Smooth muscle cell (in vitro differentiated cells): ENCODE measurements around the gene GABPB2. TPM values are rescaled to one million over a fixed set of nuclear protein-coding genes. Genes with fewer than 3 reads are reported as not detected.

ENCODE experiments used
- DNase-seq: peaks from one replicate; lab custom pipeline; 2025; ENCODE audit not compliant: unreplicated experiment; lab: John Stamatoyannopoulos, UW
- H2AFZ ChIP-seq: fragments of 200-600 bp; sonication (generic); 2 replicates; pipeline ENCODE4 v1.6.0; 2016; ENCODE audit warnings: antibody characterized with exemption, low read depth, mild to moderate bottlenecking
- H3F3A ChIP-seq: fragments of 200-600 bp; sonication (generic); 2 replicates; pipeline ENCODE4 v1.6.0; 2017; ENCODE audit warnings: antibody characterized with exemption, low read depth
- H3K27ac ChIP-seq: fragments of 200-600 bp; sonication (generic); 2 replicates; pipeline ENCODE4 v1.5.1; 2016; ENCODE audit warnings: low read depth, mild to moderate bottlenecking
- H3K27me3 ChIP-seq: fragments of 200-600 bp; sonication (generic); 2 replicates; pipeline ENCODE4 v1.6.1; 2016; ENCODE audit warnings: low read depth, mild to moderate bottlenecking
- H3K36me3 ChIP-seq: fragments of 200-600 bp; sonication (generic); 2 replicates; pipeline ENCODE4 v1.5.1; 2016; ENCODE audit warnings: low read depth
- H3K4me1 ChIP-seq: fragments of 200-600 bp; sonication (generic); 2 replicates; pipeline ENCODE4 v1.5.1; 2016; ENCODE audit warnings: low read depth
- H3K4me2 ChIP-seq: fragments of 200-600 bp; sonication (generic); 2 replicates; pipeline ENCODE4 v1.6.0; 2016; ENCODE audit warnings: mild to moderate bottlenecking
- H3K4me3 ChIP-seq: fragments of 200-600 bp; sonication (generic); 2 replicates; pipeline ENCODE4 v1.5.1; 2016; ENCODE audit warnings: mild to moderate bottlenecking
- H3K79me2 ChIP-seq: fragments of 200-600 bp; sonication (generic); 2 replicates; pipeline ENCODE4 v1.6.0; 2016; ENCODE audit warnings: low read depth, mild to moderate bottlenecking
- H3K9ac ChIP-seq: fragments of 200-600 bp; sonication (generic); 2 replicates; pipeline ENCODE4 v1.6.0; 2016; ENCODE audit warnings: low read depth
- H3K9me3 ChIP-seq: fragments of 200-600 bp; sonication (generic); replicated peaks from 2 replicates; pipeline ENCODE4 v1.5.1; 2016; ENCODE audit warnings: low read depth
- H4K20me1 ChIP-seq: fragments of 200-600 bp; sonication (generic); 2 replicates; pipeline ENCODE4 v1.6.0; 2016; ENCODE audit warnings: low read depth
- WGBS: methylation state at CpG from one replicate; pipeline ENCODE4 v1.1.7; 2016; ENCODE audit warnings: low lambda C conversion rate; 5-methylcytosine and 5-hydroxymethylcytosine counted together
- polyA plus RNA-seq: library from polyadenylated mRNA; unstranded; fragments of >200 nt; fragmentation: Nextera tagmentation; extraction: Ambion mirVana; gene quantifications from 2 replicates; pipeline ENCODE4 v1.2.1, GENCODE V29; 2016
- total RNA-seq: library from RNA; depleted of rRNA; stranded (reverse); fragments of >200 nt; gene quantifications from 2 replicates; pipeline ENCODE4 v1.2.3, GENCODE V29; 2014
- TF ChIP-seq, protein P1 (sequence below): fragments of 200-600 bp; sonication (generic); IDR thresholded peaks from 2 replicates; pipeline ENCODE4 v1.5.1; 2017; ENCODE audit warnings: borderline replicate concordance, mild to moderate bottlenecking, antibody characterized with exemption; ENCODE audit not compliant: insufficient read depth, poor library complexity, severe bottlenecking

Gene GABPB2
- total and polyA plus RNA-seq, 2 experiments from 2014 or later = 1.3 to 3.6 TPM

DNA sequence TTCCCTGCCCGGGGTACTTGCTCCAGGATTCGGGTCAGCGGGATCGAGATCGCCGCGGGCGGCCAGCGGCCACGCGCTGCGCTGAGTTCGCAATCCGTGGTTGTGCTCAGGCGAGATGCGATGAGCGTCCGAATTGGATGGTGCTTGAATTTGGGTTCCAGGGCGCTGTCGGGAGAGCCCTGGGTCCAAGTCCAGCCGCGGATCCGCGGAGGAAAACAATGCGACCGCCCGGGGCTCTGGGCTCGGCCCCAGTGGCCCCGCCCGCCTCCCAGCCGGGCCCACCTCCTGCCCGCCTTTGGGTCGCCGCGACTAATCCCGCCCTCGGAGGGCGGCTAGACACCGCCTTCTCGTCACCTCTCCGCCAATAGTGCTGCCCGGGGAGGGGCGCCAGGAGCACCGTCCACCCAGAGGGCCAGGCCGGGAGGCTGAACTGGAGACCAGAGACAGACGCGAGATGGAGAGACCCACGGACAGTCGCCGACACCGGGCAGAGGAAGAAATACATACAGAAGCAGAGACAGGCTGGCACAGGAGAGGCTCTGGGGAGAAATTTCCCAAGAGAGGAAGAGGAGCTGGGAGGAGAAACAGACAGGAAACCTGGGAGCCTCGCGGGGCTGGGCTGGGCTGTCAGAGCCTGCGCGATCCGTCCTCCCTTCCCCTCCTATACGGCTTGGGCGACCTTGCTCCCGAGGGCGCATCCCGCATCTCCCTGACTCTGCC, 76.0 kb downstream of the GABPB2 start, which contains the start of gene SEMA6C:
TSS of gene SEMA6C (minus strand) at position 220 of the 720 bp plus-strand sequence. CDS start 4,010 bp downstream, outside the sequence.
- TF ChIP-seq, protein P1, sequence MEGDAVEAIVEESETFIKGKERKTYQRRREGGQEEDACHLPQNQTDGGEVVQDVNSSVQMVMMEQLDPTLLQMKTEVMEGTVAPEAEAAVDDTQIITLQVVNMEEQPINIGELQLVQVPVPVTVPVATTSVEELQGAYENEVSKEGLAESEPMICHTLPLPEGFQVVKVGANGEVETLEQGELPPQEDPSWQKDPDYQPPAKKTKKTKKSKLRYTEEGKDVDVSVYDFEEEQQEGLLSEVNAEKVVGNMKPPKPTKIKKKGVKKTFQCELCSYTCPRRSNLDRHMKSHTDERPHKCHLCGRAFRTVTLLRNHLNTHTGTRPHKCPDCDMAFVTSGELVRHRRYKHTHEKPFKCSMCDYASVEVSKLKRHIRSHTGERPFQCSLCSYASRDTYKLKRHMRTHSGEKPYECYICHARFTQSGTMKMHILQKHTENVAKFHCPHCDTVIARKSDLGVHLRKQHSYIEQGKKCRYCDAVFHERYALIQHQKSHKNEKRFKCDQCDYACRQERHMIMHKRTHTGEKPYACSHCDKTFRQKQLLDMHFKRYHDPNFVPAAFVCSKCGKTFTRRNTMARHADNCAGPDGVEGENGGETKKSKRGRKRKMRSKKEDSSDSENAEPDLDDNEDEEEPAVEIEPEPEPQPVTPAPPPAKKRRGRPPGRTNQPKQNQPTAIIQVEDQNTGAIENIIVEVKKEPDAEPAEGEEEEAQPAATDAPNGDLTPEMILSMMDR = no peak
- H3K36me3 ChIP-seq = no peaks in the 10 kb centered on the region
- peak within 1 kb of the TSS; percentile 78 for H3K4me3 ChIP-seq
- DNase-seq = peak; percentile 69
- peak within 1 kb of the TSS; percentile 64 for H2AFZ ChIP-seq
- no peaks in the 10 kb centered on the region for H3K9me3 ChIP-seq
- H4K20me1 ChIP-seq = no peaks in the 10 kb centered on the region
- peaks cover 17% of the 10 kb centered on the region for H3K4me1 ChIP-seq
- H3K9ac ChIP-seq = peak within 1 kb of the TSS; percentile 35
- no peaks in the 10 kb centered on the region for H3K79me2 ChIP-seq
- H3F3A ChIP-seq = peaks cover 8% of the 10 kb centered on the region
- WGBS = under 1% methylated on average over 43 of the region's 61 CpGs
- no peaks in the 10 kb centered on the region for H3K27me3 ChIP-seq
- peak within 1 kb of the TSS; percentile 45 for H3K27ac ChIP-seq
- H3K4me2 ChIP-seq = peak within 1 kb of the TSS; percentile 96

DNA sequence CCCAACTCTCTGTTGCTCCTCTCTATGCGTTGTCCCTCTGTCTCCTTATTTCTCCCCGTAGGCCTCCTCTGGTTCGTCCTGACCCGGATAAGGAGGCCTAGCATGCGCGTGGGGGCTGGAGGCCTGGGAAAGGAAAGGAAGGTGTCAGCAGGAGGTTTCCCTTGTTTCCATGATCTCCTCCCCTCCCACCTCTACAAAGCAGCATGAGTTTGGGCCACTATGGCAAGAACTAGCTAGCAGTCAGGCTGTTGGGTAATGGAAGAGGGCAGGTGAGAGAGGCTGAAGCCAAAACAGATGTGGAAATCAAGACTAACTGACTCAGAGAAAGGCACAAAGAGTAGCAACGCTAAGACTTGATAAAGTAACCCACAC, 76.6 kb downstream of the GABPB2 start:
- Histone ChIP-seq H3F3A (peaks cover 8% of the 10 kb centered on the region), H3K27me3 (no peaks in the 10 kb centered on the region), H3K4me1 (peaks cover 17% of the 10 kb centered on the region), H3K4me2 (peak overlapping the region; percentile 96), H2AFZ (peak overlapping the region; percentile 64), H3K36me3 (no peaks in the 10 kb centered on the region), H3K4me3 (peak overlapping the region; percentile 78), H3K9me3 (no peaks in the 10 kb centered on the region), H4K20me1 (no peaks in the 10 kb centered on the region), H3K79me2 (no peaks in the 10 kb centered on the region), H3K27ac (peak overlapping the region; percentile 45), H3K9ac (peak overlapping the region; percentile 35)
- 10% methylated on average over 7 of the region's 7 CpGs for WGBS
- TF ChIP-seq, protein P1 = no peak
- DNase-seq = no peak

DNA sequence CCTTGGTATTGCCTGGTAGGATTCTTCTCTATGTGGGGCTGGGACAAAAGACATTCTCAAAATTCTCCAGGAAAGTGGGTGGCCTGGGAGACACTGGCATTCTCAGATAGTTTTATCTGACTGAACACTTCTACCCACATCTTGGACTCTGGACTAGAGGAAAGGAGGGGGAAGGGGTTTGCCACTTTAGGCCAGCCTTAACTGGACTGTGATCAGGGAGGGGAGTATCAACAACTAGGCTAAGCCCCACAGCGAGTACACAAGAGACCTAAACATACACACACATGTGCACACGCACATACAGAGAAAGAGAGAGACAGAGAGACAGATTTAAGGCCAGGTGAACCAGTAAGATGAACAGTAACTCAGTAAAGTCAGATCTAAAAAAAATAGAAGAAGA, 77.1 kb downstream of the GABPB2 start:
- WGBS = 95% methylated on average over 2 of the region's 2 CpGs
- H3K9me3 ChIP-seq = no peaks in the 10 kb centered on the region
- peaks cover 8% of the 10 kb centered on the region for H3F3A ChIP-seq
- H3K4me1 ChIP-seq = peaks cover 17% of the 10 kb centered on the region
- H3K27ac ChIP-seq = no peak overlapping the region
- no peaks in the 10 kb centered on the region for H3K27me3 ChIP-seq
- DNase-seq = no peak
- no peak overlapping the region for H2AFZ ChIP-seq
- TF ChIP-seq, protein P1 = no peak
- H3K4me3 ChIP-seq = peak overlapping the region; percentile 78
- H3K4me2 ChIP-seq = peak overlapping the region; percentile 96
- no peak overlapping the region for H3K9ac ChIP-seq
- no peaks in the 10 kb centered on the region for H4K20me1 ChIP-seq
- no peaks in the 10 kb centered on the region for H3K79me2 ChIP-seq
- H3K36me3 ChIP-seq = no peaks in the 10 kb centered on the region

DNA sequence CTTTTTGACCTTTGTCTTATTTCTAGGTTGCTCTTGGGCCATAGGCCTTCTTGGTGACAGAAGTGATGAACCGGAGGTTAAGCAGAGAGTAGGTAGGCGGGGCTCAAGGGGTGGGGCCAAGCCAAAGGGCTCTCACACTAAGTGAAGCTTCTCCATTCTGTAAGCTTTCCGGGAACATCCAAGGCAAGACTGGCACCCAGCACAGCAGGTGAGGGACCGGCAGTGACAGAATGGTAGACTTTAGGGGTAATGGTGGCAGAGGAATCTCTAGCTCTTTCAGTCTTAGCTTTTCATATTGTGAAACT, 85.9 kb downstream of the GABPB2 start, which contains the start of gene TNFAIP8L2:
TSS of gene TNFAIP8L2 (plus strand) at position 135 of the 305 bp plus-strand sequence. CDS start 2,049 bp downstream, outside the sequence.
- H3F3A ChIP-seq = peaks cover 4% of the 10 kb centered on the region
- H3K9ac ChIP-seq = no peak within 1 kb of the TSS
- no peaks in the 10 kb centered on the region for H3K4me1 ChIP-seq
- no peak within 1 kb of the TSS for H3K4me2 ChIP-seq
- no peak within 1 kb of the TSS for H2AFZ ChIP-seq
- H3K27me3 ChIP-seq = no peaks in the 10 kb centered on the region
- H3K9me3 ChIP-seq = no peaks in the 10 kb centered on the region
- H3K79me2 ChIP-seq = no peaks in the 10 kb centered on the region
- TF ChIP-seq, protein P1 = no peak
- no peaks in the 10 kb centered on the region for H3K36me3 ChIP-seq
- H4K20me1 ChIP-seq = no peaks in the 10 kb centered on the region
- no peak within 1 kb of the TSS for H3K27ac ChIP-seq
- no peak within 1 kb of the TSS for H3K4me3 ChIP-seq
- DNase-seq = no peak
- WGBS = 61% methylated on average over 4 of the region's 4 CpGs
